Adrenal gland (tissue), 5 donors: ENCODE measurements around the gene NSUN6.

Source experiments
- CTCF ChIP-seq, 6 experiments: fragments of 450-650 bp in 4 of 6; fragments of 200-600 bp in 2 of 6; sonication (generic) in 1 of 6; IDR thresholded peaks; 1 replicate in 5 of 6; 2 replicates in 1 of 6; pipeline versions ENCODE4 v1.5.1 to v1.8.0; 2016 to 2021; ENCODE audit warnings: antibody characterized with exemption in 6 of 6, mild to moderate bottlenecking in 2 of 6, moderate library complexity in 1 of 6
- POLR2A ChIP-seq, 2 donors: fragments of 450-650 bp; IDR thresholded peaks; one replicate each; pipeline ENCODE4 v1.6.1; 2017; ENCODE audit warnings: antibody characterized with exemption in 2 of 2, mild to moderate bottlenecking in 2 of 2, moderate library complexity in 1 of 2
- donor health status: DM: no; HTN: no; CAD: no.

GRCh38 chr10:18687706-18688105 lies 36.3 kb upstream of the NSUN6 start:
- TF ChIP-seq CTCF (IDR thresholded peaks at IDR 0.05) (no peak), POLR2A (IDR thresholded peaks at IDR 0.05) (no peak)
